ENCODE measurements around the gene ARVCF. TPM values are rescaled to one million over a fixed set of nuclear protein-coding genes. Genes with fewer than 3 reads are reported as not detected.

Gene ARVCF
- total RNA-seq, 1 donor from 2014 or later, result 25.4 TPM

DNA sequence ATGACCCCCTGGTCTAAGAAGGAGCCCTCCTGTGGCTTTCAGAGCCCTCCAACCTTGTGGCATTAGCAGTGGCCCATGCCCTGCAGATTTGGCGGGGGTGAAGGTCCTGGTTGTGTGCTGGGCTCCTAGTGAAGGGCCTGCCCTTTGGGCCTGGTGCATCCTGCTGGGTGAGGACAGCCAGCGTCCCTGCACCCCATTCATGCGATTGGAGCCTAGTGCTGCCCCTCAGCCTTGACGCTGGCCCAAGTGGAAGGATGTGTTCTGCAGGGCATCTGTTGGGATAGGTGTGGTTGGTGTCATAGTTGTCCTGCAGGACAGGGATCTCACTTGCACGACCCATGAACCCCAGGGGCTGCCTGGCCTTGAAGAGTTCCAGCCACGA is 35.3 kb upstream of the ARVCF start:
- Histone ChIP-seq H3K27ac (replicated peaks) (no peak overlapping the region), H3K27me3 (ENCODE audit: low read depth) (no peaks in the 10 kb centered on the region), H3K4me3 (no peak overlapping the region), H3K4me1 (peaks cover 20% of the 10 kb centered on the region), H3K36me3 (peaks cover 89% of the 10 kb centered on the region), H3K9me3 (replicated peaks) (no peaks in the 10 kb centered on the region)
- no peak for DNase-seq
- intact Hi-C loops (cut with micrococcal nuclease), result no loop called here
- TF ChIP-seq, protein P1, sequence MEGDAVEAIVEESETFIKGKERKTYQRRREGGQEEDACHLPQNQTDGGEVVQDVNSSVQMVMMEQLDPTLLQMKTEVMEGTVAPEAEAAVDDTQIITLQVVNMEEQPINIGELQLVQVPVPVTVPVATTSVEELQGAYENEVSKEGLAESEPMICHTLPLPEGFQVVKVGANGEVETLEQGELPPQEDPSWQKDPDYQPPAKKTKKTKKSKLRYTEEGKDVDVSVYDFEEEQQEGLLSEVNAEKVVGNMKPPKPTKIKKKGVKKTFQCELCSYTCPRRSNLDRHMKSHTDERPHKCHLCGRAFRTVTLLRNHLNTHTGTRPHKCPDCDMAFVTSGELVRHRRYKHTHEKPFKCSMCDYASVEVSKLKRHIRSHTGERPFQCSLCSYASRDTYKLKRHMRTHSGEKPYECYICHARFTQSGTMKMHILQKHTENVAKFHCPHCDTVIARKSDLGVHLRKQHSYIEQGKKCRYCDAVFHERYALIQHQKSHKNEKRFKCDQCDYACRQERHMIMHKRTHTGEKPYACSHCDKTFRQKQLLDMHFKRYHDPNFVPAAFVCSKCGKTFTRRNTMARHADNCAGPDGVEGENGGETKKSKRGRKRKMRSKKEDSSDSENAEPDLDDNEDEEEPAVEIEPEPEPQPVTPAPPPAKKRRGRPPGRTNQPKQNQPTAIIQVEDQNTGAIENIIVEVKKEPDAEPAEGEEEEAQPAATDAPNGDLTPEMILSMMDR (IDR thresholded peaks at IDR 0.05; ENCODE audit: borderline replicate concordance), result no peak

DNA sequence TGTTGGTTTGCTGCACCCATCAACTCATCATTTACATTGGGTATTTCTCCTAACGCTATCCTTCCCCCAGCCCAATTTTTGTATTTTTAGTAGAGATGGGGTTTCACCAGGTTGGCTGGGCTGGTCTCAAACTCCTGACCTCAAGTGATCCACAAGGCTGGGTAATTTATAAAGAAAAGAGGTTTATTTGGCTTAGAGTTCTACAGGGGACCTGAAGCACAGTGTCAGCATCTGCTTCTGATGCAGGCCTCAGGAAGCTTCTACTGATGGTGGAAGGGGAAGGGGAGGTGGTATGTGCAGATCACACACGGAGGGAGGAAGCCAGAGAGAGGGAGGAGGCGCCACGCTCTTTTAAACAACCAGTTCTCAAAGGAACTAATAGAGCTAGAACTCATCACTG is 30.1 kb upstream of the ARVCF start:
- Histone ChIP-seq H3K4me1 (peaks cover 10% of the 10 kb centered on the region), H3K27ac (replicated peaks) (no peak overlapping the region), H3K36me3 (peaks cover 89% of the 10 kb centered on the region), H3K4me3 (no peak overlapping the region), H3K27me3 (ENCODE audit: low read depth) (no peaks in the 10 kb centered on the region), H3K9me3 (replicated peaks) (no peaks in the 10 kb centered on the region)
- TF ChIP-seq, protein P1 (IDR thresholded peaks at IDR 0.05; ENCODE audit: borderline replicate concordance), result no peak
- intact Hi-C loops (cut with micrococcal nuclease), result no loop called here
- DNase-seq, result no peak

DNA sequence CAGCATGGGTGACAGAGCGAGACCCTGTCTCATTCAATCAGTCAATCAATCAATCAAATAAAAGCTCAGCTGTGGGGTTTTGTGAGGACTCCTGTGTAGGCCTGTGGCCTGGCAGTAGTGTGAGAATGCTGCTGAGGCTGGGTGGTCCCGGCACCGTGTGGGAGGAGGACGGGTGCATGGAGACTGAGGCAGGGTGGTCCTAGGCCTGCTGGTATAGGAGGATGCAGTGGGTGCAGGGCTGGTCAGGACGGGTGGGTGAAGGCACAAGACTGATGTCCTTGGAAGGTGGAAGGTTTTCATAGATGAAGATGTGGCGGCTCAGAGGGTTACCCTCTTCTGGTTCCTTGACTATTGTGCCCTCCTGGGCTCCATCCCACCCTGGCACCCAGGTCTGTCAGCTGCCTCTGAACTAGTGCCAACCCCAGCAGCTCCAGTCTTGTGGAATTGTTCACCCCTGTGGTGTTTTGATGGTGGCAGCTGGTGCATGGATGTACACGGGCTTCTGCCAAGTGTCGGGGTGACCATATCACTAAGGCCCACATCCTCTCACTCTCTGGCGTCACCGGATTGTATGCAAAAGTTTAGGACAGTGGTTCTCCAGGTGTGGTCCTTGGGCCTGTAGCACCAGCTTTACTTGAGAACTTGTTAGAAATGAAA is 28.0 kb upstream of the ARVCF start:
- TF ChIP-seq, protein P1 (IDR thresholded peaks at IDR 0.05; ENCODE audit: borderline replicate concordance), result no peak
- H3K36me3 ChIP-seq, result peaks cover 92% of the 10 kb centered on the region
- H3K4me1 ChIP-seq, result peaks cover 20% of the 10 kb centered on the region
- H3K27me3 ChIP-seq (ENCODE audit: low read depth), result no peaks in the 10 kb centered on the region
- H3K27ac ChIP-seq (replicated peaks), result no peak overlapping the region
- intact Hi-C loops (cut with micrococcal nuclease), result no loop called here
- DNase-seq, result no peak
- no peaks in the 10 kb centered on the region for H3K9me3 ChIP-seq (replicated peaks)
- H3K4me3 ChIP-seq, result no peak overlapping the region

DNA sequence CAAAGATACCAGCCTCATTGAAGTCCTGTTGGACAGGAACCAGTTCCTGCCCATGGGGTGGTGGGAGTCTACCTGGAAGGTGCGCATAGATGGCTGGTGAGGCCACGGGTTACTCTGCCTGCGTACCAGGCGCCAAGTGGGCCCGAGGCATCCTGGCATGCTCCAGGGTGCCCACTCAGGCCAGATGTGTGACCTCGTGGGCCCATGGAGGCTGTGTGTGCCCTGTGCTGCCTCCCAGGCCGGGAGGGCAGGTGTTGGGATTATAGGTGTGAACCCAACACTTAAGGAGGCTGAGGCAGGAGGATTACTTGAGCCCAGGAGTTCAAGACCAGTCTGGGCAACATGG is 27.3 kb upstream of the ARVCF start:
- no peak for DNase-seq
- TF ChIP-seq, protein P1 (IDR thresholded peaks at IDR 0.05; ENCODE audit: borderline replicate concordance), result no peak
- intact Hi-C loops (cut with micrococcal nuclease), result no loop called here
- Histone ChIP-seq H3K4me1 (peaks cover 20% of the 10 kb centered on the region), H3K9me3 (replicated peaks) (no peaks in the 10 kb centered on the region), H3K27ac (replicated peaks) (no peak overlapping the region), H3K27me3 (ENCODE audit: low read depth) (no peaks in the 10 kb centered on the region), H3K4me3 (no peak overlapping the region), H3K36me3 (peaks cover 91% of the 10 kb centered on the region)

DNA sequence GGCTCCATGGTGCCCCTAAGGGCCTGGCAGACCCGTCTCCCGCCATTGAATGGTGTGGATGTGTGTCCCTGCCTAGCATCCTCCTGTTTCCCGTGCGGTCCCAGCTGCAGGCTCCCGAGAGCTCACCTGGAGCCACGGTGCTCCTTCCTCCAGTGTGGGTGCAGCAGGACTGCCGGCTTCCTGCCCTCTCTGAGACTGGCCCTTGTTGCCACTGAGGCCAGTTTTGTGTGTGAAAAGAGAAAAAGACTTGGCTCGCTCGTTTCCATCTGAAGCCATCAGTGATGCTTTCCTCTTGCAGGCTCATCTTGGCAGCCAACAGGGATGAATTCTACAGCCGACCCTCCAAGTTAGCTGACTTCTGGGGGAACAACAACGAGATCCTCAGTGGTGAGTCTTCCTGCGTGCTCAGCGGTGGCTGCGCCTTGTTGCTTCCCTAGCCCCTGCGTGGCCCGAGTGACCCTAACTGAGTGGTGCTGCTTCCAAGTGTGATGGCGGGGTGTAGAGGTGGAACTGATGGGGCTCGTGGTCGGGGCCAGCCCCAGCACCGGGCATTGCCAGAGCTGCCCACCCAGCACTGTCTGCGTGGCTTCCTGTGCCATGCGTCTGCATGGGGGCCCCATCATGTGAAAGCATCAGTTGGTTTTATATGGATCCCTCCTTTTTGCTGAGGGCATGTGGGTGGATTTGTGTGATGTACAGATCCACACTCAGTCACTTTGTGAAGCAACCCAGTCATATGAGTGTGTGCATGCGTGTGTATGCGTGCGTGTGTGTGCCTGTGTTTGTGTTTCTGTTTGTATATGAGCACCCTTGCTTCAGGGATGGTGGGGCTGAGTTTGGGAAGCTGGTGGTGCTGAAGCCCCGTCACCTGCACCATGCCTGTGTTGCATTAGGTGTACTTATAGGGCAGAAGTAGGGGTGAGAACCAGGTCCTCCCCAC is 26.7 kb upstream of the ARVCF start:
- peaks cover 20% of the 10 kb centered on the region for H3K4me1 ChIP-seq
- no peaks in the 10 kb centered on the region for H3K27me3 ChIP-seq (ENCODE audit: low read depth)
- TF ChIP-seq, protein P1 (IDR thresholded peaks at IDR 0.05; ENCODE audit: borderline replicate concordance), result no peak
- no peaks in the 10 kb centered on the region for H3K9me3 ChIP-seq (replicated peaks)
- H3K36me3 ChIP-seq, result peaks cover 91% of the 10 kb centered on the region
- H3K4me3 ChIP-seq, result no peak overlapping the region
- intact Hi-C loops (cut with micrococcal nuclease), result no loop called here
- H3K27ac ChIP-seq (replicated peaks), result no peak overlapping the region
- no peak for DNase-seq
